ENCODE measurements around the gene IZUMO4. TPM values are rescaled to one million over a fixed set of nuclear protein-coding genes. Genes with fewer than 3 reads are reported as not detected.
"Not testable (repeated sequence)": the region's sequence is repeated elsewhere in the genome, so short reads cannot be mapped to it uniquely, and the experiment has no call there.

IZUMO4 gene
- total RNA-seq, 4 donors from 2014 or later: 3.0 to 11.4 (median 3.2) TPM; not detected in 1

GRCh38 chr19:2126879-2127518 is 30.3 kb downstream of the IZUMO4 start:
- no peak overlapping the region for H3K27ac ChIP-seq
- H3K36me3 ChIP-seq: peaks cover 50 to 95% (median 52%) of the 10 kb centered on the region in 3 donors
- H3K4me1 ChIP-seq: no peaks in the 10 kb centered on the region
- WGBS, 2 donors: 92 to 93% methylated on average over 11 to 21 of the region's 24 CpGs
- TF ChIP-seq CTCF (IDR thresholded peaks at IDR 0.05): no peak
- no peak for TF ChIP-seq POLR2A (IDR thresholded peaks at IDR 0.05)
- no peak for DNase-seq
- intact Hi-C loops (cut with DNase I): no loop called here
- H3K27me3 ChIP-seq: no peaks in the 10 kb centered on the region
- no peak overlapping the region for H3K4me3 ChIP-seq
- no peaks in the 10 kb centered on the region for H3K9me3 ChIP-seq

- WGBS, 2 donors: 85 to 96% methylated on average over 4 to 13 of the region's 19 CpGs
- Histone ChIP-seq H3K4me1 (no peaks in the 10 kb centered on the region), H3K27ac (no peak overlapping the region), H3K9me3 (no peaks in the 10 kb centered on the region), H3K4me3 (no peak overlapping the region), H3K27me3 (no peaks in the 10 kb centered on the region), H3K36me3 (peaks cover 48 to 95% (median 53%) of the 10 kb centered on the region in 3 donors)
- TF ChIP-seq POLR2A (IDR thresholded peaks at IDR 0.05) (no peak), CTCF (IDR thresholded peaks at IDR 0.05) (no peak)
- no peak for DNase-seq
- intact Hi-C loops (cut with DNase I): no loop called here
Measured at GRCh38 chr19:2127758-2128157, 31.0 kb downstream of the IZUMO4 start.

GRCh38 chr19:2128252-2128651 is 31.5 kb downstream of the IZUMO4 start:
- H3K9me3 ChIP-seq; intact Hi-C loops (cut with DNase I); H3K4me3 ChIP-seq; H3K27ac ChIP-seq; DNase-seq; H3K4me1 ChIP-seq; H3K27me3 ChIP-seq: not testable (repeated sequence)
- peaks cover 44 to 95% (median 54%) of the 10 kb centered on the region in 3 donors for H3K36me3 ChIP-seq
- 80 to 90% methylated on average over 2 of the region's 34 CpGs for WGBS, 2 donors

- no peak for DNase-seq
Measured at GRCh38 chr19:2129022-2129421, 32.3 kb downstream of the IZUMO4 start.

GRCh38 chr19:2129486-2129885 is 32.8 kb downstream of the IZUMO4 start:
- no peak overlapping the region for H3K4me3 ChIP-seq
- TF ChIP-seq POLR2A (IDR thresholded peaks at IDR 0.05): no peak
- H3K27ac ChIP-seq: no peak overlapping the region
- H3K9me3 ChIP-seq: no peaks in the 10 kb centered on the region
- no peak for DNase-seq
- 92% methylated on average over 2 of the region's 11 CpGs; no CpG with 5 or more reads in 1 of the 2 donors for WGBS, 2 donors
- H3K4me1 ChIP-seq: no peaks in the 10 kb centered on the region
- peaks cover 32 to 93% (median 50%) of the 10 kb centered on the region in 3 donors for H3K36me3 ChIP-seq
- no peaks in the 10 kb centered on the region for H3K27me3 ChIP-seq
- intact Hi-C loops (cut with DNase I): no loop called here

More at GRCh38 chr19:2129022-2129421, 32.3 kb downstream of the IZUMO4 start:
- Histone ChIP-seq H3K27me3 (no peaks in the 10 kb centered on the region), H3K27ac (no peak overlapping the region), H3K36me3 (peaks cover 36 to 95% (median 54%) of the 10 kb centered on the region in 3 donors), H3K9me3 (no peaks in the 10 kb centered on the region), H3K4me3 (no peak overlapping the region), H3K4me1 (no peaks in the 10 kb centered on the region)
- intact Hi-C loops (cut with DNase I): no loop called here
- 90% methylated on average over 8 of the region's 21 CpGs; no CpG with 5 or more reads in 1 of the 2 donors for WGBS, 2 donors
- TF ChIP-seq CTCF (IDR thresholded peaks at IDR 0.05) (no peak), POLR2A (IDR thresholded peaks at IDR 0.05) (no peak)

- WGBS, 2 donors: 96 to 100% methylated on average over 4 to 7 of the region's 28 CpGs
- no peak overlapping the region for H3K4me3 ChIP-seq
- no peak overlapping the region for H3K27ac ChIP-seq
- no peak for TF ChIP-seq CTCF (IDR thresholded peaks at IDR 0.05)
- no peak for TF ChIP-seq POLR2A (IDR thresholded peaks at IDR 0.05)
- H3K9me3 ChIP-seq: no peaks in the 10 kb centered on the region
- intact Hi-C loops (cut with DNase I): loop anchor here (10.0 kb wide), 1 partner anchor 175 kb away; no protein-coding TSS in a partner anchor
- H3K27me3 ChIP-seq: no peaks in the 10 kb centered on the region
- no peak for DNase-seq
- H3K36me3 ChIP-seq: peaks cover 32 to 93% (median 44%) of the 10 kb centered on the region in 3 donors
- H3K4me1 ChIP-seq: no peaks in the 10 kb centered on the region
Measured at GRCh38 chr19:2129892-2130770, 33.4 kb downstream of the IZUMO4 start.

GRCh38 chr19:2131012-2131975 is 34.6 kb downstream of the IZUMO4 start:
- H3K36me3 ChIP-seq: peaks cover 33 to 93% (median 44%) of the 10 kb centered on the region in 3 donors

More at GRCh38 chr19:2131012-2131975, 34.6 kb downstream of the IZUMO4 start:
- H3K27me3 ChIP-seq, H3K4me3 ChIP-seq, H3K9me3 ChIP-seq, DNase-seq, H3K27ac ChIP-seq, H3K4me1 ChIP-seq: not testable (repeated sequence)
- intact Hi-C loops (cut with DNase I): loop anchor here (10.0 kb wide), 1 partner anchor 176 kb away; no protein-coding TSS in a partner anchor
- 87 to 92% methylated on average over 18 to 30 of the region's 67 CpGs for WGBS, 2 donors

Data from esophagus squamous epithelium (tissue), 5 donors.